SU-DHL-6 (cell line): ENCODE data around the gene EHHADH.

Experiments
- EZH2phosphoT487 ChIP-seq: fragments of 200-600 bp; sonication (generic), shearing (Covaris generic); conservative IDR thresholded peaks from 2 replicates; pipeline ENCODE4 v1.6.1; 2018; ENCODE audit warnings: mild to moderate bottlenecking, antibody characterized with exemption, low read length, moderate library complexity, mixed read lengths
- TF ChIP-seq, protein P1 (sequence below): fragments of 200-600 bp; sonication (generic); IDR thresholded peaks from one replicate; pipeline ENCODE4 v1.5.1; 2017; ENCODE audit warnings: antibody characterized with exemption, mild to moderate bottlenecking, low read length, moderate library complexity; ENCODE audit not compliant: insufficient read depth, poor library complexity, severe bottlenecking

DNA sequence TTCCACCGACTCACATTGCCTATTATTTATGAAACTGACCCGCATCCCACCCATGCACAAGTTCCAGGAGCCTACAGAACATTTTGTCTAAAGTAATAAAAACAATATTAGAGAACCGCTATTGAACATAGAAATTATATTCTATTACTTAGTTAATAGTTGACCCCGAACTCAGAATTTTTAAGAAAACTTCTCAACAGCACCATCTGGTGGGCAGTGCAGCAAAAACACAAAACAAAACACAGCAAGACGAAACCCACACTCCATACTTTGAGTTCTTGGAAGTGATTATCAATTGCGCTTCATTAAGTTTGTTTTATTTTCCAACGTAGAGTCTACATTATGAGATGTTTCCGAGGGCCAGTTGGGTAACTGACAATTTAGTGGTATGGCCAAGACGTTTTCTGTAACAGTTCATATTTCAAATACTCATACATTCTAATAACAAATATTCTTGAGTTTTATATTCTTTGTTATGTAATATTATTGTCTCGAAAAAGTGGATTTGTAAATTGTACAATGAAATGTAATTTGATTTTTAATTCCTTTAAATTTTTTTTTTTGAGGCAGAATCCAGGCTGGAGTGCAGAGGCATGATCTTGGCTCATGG lies 77.0 kb downstream of the EHHADH start:
- TF ChIP-seq, protein P1, sequence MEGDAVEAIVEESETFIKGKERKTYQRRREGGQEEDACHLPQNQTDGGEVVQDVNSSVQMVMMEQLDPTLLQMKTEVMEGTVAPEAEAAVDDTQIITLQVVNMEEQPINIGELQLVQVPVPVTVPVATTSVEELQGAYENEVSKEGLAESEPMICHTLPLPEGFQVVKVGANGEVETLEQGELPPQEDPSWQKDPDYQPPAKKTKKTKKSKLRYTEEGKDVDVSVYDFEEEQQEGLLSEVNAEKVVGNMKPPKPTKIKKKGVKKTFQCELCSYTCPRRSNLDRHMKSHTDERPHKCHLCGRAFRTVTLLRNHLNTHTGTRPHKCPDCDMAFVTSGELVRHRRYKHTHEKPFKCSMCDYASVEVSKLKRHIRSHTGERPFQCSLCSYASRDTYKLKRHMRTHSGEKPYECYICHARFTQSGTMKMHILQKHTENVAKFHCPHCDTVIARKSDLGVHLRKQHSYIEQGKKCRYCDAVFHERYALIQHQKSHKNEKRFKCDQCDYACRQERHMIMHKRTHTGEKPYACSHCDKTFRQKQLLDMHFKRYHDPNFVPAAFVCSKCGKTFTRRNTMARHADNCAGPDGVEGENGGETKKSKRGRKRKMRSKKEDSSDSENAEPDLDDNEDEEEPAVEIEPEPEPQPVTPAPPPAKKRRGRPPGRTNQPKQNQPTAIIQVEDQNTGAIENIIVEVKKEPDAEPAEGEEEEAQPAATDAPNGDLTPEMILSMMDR, result peak; percentile 63
- TF ChIP-seq EZH2phosphoT487, result no peak
